NCI-H82 (cell line): ENCODE results near the gene OTOL1.

ENCODE experiments used
- DNase-seq: peaks from one replicate; lab custom pipeline; 2025; lab: John Stamatoyannopoulos, UW

Gene OTOL1

DNA sequence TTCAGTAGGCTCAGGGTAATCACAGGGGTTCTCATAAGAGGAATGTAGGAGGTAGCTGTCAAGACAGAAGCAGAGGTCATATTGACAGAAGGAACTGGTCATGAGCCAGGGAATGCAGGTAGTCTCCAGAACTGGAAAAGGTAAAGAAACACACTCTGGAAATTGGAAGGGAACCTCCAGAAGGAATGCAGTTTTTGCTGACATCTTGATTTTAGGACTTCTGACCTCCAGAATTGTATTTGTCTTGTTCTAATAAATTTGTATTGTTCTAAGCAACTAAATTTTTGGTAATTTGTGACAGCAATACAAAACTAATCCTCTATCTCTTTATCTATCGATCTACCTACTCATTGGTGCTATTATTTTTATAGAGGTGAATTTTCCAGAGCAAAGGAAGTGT lies 49.2 kb downstream of the OTOL1 start:
- no peak for DNase-seq

GRCh38 chr3:161548301-161548700 lies 51.7 kb downstream of the OTOL1 start:
- DNase-seq, result no peak

GRCh38 chr3:161549261-161549660 lies 52.7 kb downstream of the OTOL1 start:
- DNase-seq, result no peak

DNA sequence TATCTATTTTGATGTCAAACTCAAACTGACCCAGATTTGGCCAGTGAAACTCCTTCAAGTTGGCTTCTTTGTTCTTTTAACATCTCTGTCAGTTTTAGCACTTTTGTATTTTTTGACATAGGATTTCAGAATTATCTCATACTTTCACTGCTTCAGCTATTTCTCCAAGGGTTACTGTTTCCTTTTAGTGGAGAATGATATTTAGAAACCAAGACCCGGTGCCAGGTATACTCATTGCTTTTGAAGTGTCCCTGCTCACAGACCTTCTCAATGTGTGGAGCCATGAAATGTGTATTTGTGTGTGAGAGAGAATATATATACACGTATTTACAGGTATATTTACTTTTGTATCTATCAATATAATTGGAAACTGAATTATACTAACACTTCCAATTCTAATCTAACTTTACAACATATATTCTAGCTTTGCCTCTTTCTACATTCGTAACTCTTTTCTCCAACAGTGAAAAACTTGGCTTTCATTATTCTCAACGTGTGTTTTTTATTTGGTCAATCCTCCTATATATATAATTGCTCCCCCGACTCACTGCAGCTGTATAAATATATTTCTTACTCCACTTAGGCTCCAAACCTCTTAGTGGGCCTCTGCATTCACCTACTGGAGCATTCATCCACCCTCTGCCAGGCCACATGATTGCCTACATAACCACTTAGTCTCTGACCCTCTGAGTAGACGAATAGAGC lies 54.0 kb downstream of the OTOL1 start:
- DNase-seq, result no peak

- no peak for DNase-seq
Observed at GRCh38 chr3:161551697-161552096, 55.1 kb downstream of the OTOL1 start.

- DNase-seq, result no peak
Observed at GRCh38 chr3:161552984-161553560, 56.5 kb downstream of the OTOL1 start.
